Brain microvascular endothelial cell (primary cell): ENCODE results near the gene LEMD1.

Experiments
- DNase-seq: peaks from one replicate; pipeline ENCODE4 v3.0.0-alpha.2; 2020
- H3K27ac ChIP-seq: fragments of 250-450 bp; sonication (Bioruptor Pico); 2 replicates; pipeline ENCODE4 v1.5.1; 2020; ENCODE audit warnings: mild to moderate bottlenecking, moderate library complexity
- H3K27me3 ChIP-seq: fragments of 250-450 bp; sonication (Bioruptor Pico); replicated peaks from 2 replicates; pipeline ENCODE4 v1.5.1; 2020; ENCODE audit warnings: mild to moderate bottlenecking
- H3K36me3 ChIP-seq: fragments of 250-450 bp; sonication (Bioruptor Pico); replicated peaks from 2 replicates; pipeline ENCODE4 v1.5.1; 2020; ENCODE audit warnings: mild to moderate bottlenecking
- H3K4me3 ChIP-seq: 2 replicates; pipeline ENCODE4 v1.5.1; 2011; ENCODE audit warnings: low read depth, mild to moderate bottlenecking, control low read depth, low read length, moderate library complexity
- CTCF ChIP-seq: IDR thresholded peaks from 2 replicates; pipeline ENCODE4 v1.5.1; 2011; ENCODE audit warnings: low read depth, mild to moderate bottlenecking, moderate library complexity, low read length, control low read depth, inconsistent platforms; ENCODE audit errors: missing control alignments
- in situ Hi-C: cut with HindIII; loops from 2 replicates; pipeline ENCODE4 v1.10.0; 2017; ENCODE audit warnings: low sequenced_read_pairs, low pct_ligation_motif_present

The LEMD1 gene

GRCh38 chr1:205350124-205350523 is 71.7 kb downstream of the LEMD1 start:
- H3K27me3 ChIP-seq = peaks cover 25% of the 10 kb centered on the region
- no peak for TF ChIP-seq CTCF
- H3K27ac ChIP-seq = no peak overlapping the region
- no peak overlapping the region for H3K4me3 ChIP-seq
- no peak for DNase-seq
- in situ Hi-C loops = no loop called here
- no peaks in the 10 kb centered on the region for H3K36me3 ChIP-seq

- no peak for TF ChIP-seq CTCF
- Histone ChIP-seq H3K27me3 (peaks cover 38% of the 10 kb centered on the region), H3K4me3 (no peak overlapping the region), H3K36me3 (no peaks in the 10 kb centered on the region), H3K27ac (no peak overlapping the region)
- no peak for DNase-seq
- in situ Hi-C loops = no loop called here
Observed at GRCh38 chr1:205348554-205349487, 73.0 kb downstream of the LEMD1 start.

GRCh38 chr1:205346956-205347574 is 74.8 kb downstream of the LEMD1 start:
- peaks cover 48% of the 10 kb centered on the region for H3K27me3 ChIP-seq
- H3K27ac ChIP-seq = no peak overlapping the region
- no peak for DNase-seq
- H3K36me3 ChIP-seq = no peaks in the 10 kb centered on the region
- in situ Hi-C loops = no loop called here
- H3K4me3 ChIP-seq = no peak overlapping the region
- TF ChIP-seq CTCF = no peak

GRCh38 chr1:205345761-205346160 is 76.1 kb downstream of the LEMD1 start:
- Histone ChIP-seq H3K4me3 (no peak overlapping the region), H3K36me3 (no peaks in the 10 kb centered on the region), H3K27me3 (peaks cover 48% of the 10 kb centered on the region), H3K27ac (no peak overlapping the region)
- DNase-seq = no peak
- TF ChIP-seq CTCF = no peak
- in situ Hi-C loops = no loop called here

- in situ Hi-C loops = no loop called here
- peak overlapping the region; percentile 31 for H3K4me3 ChIP-seq
- no peak for DNase-seq
- no peak for TF ChIP-seq CTCF
- H3K27me3 ChIP-seq = peaks cover 48% of the 10 kb centered on the region
- no peak overlapping the region for H3K27ac ChIP-seq
- no peaks in the 10 kb centered on the region for H3K36me3 ChIP-seq
Observed at GRCh38 chr1:205344066-205344928, 77.6 kb downstream of the LEMD1 start.
